Kidney epithelial cell (primary cell): ENCODE data around the gene TMEM150A. TPM values are rescaled to one million over a fixed set of nuclear protein-coding genes. Genes with fewer than 3 reads are reported as not detected.
A peak's percentile ranks its signal among the peaks of the same experiment; 100 is the strongest.

Experiments
- DNase-seq: peaks from one replicate; pipeline ENCODE4 v3.0.0-alpha.2; 2010; ENCODE audit warnings: low read depth
- H3K27me3 ChIP-seq: 2 replicates; pipeline ENCODE4 v1.6.0; 2011; ENCODE audit warnings: low read length; ENCODE audit not compliant: control insufficient read depth, insufficient read depth
- H3K36me3 ChIP-seq: 2 replicates; pipeline ENCODE4 v1.5.1; 2011; ENCODE audit warnings: low read length; ENCODE audit not compliant: control insufficient read depth, insufficient read depth
- H3K4me3 ChIP-seq: 2 replicates; pipeline ENCODE4 v1.5.1; 2011; ENCODE audit warnings: low read depth, mild to moderate bottlenecking, control low read depth, low read length
- total RNA-seq: library from RNA; depleted of rRNA; stranded (reverse); fragments of >200 nt; gene quantifications from 2 replicates; pipeline ENCODE4 v1.2.3, GENCODE V29; 2015
- TF ChIP-seq, protein P1 (sequence below): IDR thresholded peaks from 2 replicates; pipeline ENCODE4 v1.5.1; 2011; ENCODE audit warnings: mild to moderate bottlenecking, moderate library complexity, low read length, control low read depth, inconsistent platforms; ENCODE audit not compliant: insufficient read depth, poor library complexity, severe bottlenecking

Gene TMEM150A
- total RNA-seq, 1 donor from 2014 or later = 19.1 TPM

DNA sequence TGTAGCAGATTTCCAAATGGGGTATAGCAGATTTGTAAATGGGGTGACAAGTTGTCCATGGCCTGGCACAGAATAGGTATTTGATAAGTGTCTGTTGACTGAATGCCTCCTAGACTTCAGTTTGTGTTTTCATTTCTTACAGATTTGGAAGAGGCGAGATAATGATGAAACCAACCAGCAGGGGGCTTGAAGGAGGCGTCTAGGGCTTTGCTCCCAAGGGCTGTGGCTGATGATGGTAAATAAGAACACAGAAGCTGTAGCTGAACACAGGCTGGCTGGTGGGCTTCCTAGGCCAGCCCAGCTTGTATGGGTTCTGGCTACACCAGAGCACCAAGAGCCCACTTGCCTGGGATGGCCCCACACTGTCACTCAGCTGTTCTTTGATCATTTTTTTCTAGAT, 46.1 kb upstream of the TMEM150A start:
- no peak for DNase-seq
- Histone ChIP-seq H3K36me3 (peaks cover 8% of the 10 kb centered on the region), H3K4me3 (no peak overlapping the region), H3K27me3 (no peaks in the 10 kb centered on the region)
- TF ChIP-seq, protein P1, sequence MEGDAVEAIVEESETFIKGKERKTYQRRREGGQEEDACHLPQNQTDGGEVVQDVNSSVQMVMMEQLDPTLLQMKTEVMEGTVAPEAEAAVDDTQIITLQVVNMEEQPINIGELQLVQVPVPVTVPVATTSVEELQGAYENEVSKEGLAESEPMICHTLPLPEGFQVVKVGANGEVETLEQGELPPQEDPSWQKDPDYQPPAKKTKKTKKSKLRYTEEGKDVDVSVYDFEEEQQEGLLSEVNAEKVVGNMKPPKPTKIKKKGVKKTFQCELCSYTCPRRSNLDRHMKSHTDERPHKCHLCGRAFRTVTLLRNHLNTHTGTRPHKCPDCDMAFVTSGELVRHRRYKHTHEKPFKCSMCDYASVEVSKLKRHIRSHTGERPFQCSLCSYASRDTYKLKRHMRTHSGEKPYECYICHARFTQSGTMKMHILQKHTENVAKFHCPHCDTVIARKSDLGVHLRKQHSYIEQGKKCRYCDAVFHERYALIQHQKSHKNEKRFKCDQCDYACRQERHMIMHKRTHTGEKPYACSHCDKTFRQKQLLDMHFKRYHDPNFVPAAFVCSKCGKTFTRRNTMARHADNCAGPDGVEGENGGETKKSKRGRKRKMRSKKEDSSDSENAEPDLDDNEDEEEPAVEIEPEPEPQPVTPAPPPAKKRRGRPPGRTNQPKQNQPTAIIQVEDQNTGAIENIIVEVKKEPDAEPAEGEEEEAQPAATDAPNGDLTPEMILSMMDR = peak; percentile 61

DNA sequence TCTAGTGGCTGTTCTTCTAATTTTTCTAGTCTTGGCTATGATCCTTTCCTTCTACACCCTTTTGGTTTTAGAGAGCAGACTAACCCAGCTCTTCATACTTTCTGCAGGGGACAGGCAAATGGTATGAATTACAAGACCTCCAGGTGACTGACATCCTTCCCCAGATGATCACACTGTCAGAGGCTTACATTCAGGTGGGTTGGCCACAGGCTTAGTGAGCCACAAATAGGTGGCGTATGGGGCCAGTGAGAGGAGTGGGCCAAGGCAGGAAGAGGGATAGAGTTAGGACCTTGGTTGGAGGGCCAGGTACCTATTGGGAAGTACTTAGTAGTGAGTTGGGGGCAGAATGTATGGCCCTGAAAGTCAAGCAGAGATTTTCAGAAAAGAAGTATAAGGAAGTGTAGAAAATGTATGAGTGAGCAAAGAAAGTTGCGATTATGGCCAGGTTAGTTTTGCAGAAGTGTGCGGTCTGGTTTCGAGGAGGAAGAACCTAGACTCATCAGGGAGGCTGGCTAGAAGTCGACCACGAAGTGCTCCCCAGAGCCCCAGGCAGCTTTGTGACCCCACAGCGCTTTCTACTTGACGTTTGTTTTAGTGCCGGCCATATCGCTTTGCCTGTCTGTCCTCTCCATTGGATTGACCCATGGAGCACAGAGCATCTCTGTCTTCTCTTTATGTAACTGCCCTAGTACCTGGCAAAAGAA, 45.5 kb upstream of the TMEM150A start:
- no peak for DNase-seq
- TF ChIP-seq, protein P1 = no peak
- H3K27me3 ChIP-seq = no peaks in the 10 kb centered on the region
- peaks cover 8% of the 10 kb centered on the region for H3K36me3 ChIP-seq
- no peak overlapping the region for H3K4me3 ChIP-seq

GRCh38 chr2:85646166-85646565, 43.7 kb upstream of the TMEM150A start:
- no peak for DNase-seq
- no peaks in the 10 kb centered on the region for H3K27me3 ChIP-seq
- no peak overlapping the region for H3K4me3 ChIP-seq
- TF ChIP-seq, protein P1 = no peak
- peaks cover 8% of the 10 kb centered on the region for H3K36me3 ChIP-seq

- Histone ChIP-seq H3K36me3 (peaks cover 8% of the 10 kb centered on the region), H3K27me3 (no peaks in the 10 kb centered on the region), H3K4me3 (no peak overlapping the region)
- no peak for DNase-seq
- TF ChIP-seq, protein P1 = no peak
These were observed 42.4 kb upstream of the TMEM150A start for GRCh38 chr2:85644909-85645308.

DNA sequence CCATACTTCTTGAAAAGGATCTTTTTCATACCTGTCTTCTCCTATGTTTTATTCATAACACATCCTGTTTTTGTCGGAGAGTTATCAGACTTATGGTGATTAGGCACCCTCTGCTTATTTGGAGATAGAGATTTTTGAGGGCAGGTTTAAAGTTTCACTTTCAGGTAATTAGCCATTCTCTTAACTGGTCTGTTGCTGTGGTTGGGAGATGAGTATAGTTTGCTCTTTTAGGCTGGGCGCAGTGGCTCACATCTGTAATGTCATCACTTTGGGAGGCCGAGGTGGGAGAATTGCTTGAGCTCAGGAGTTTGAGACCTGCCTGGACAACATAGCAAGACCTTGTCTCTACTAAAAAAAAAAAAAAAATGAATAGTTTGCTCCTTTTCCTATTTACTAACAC, 40.2 kb upstream of the TMEM150A start:
- Histone ChIP-seq H3K27me3 (no peaks in the 10 kb centered on the region), H3K4me3 (no peak overlapping the region), H3K36me3 (peaks cover 3% of the 10 kb centered on the region)
- TF ChIP-seq, protein P1 = no peak
- no peak for DNase-seq

GRCh38 chr2:85635636-85636035, 33.1 kb upstream of the TMEM150A start:
- no peak overlapping the region for H3K4me3 ChIP-seq
- H3K36me3 ChIP-seq = no peaks in the 10 kb centered on the region
- TF ChIP-seq, protein P1 = no peak
- DNase-seq = no peak
- no peaks in the 10 kb centered on the region for H3K27me3 ChIP-seq
